Spleen (tissue), 7 donors: Measurements from ENCODE around the gene RPL18.

Experiments
- POLR2A ChIP-seq, 3 donors: fragments of 450-650 bp; IDR thresholded peaks; one replicate each; pipeline ENCODE4 v1.5.1; 2017; ENCODE audit warnings: antibody characterized with exemption in 3 of 3, mild to moderate bottlenecking in 1 of 3
- TF ChIP-seq, protein P1 (sequence below), 11 experiments: fragments of 200-600 bp in 7 of 11; fragments of 450-650 bp in 4 of 11; sonication (generic) in 4 of 11; IDR thresholded peaks in 8 of 11; conservative IDR thresholded peaks in 3 of 11; 1 replicate in 7 of 11; 2 replicates in 4 of 11; pipeline versions ENCODE4 v1.4.0 to v1.8.0; 2016 to 2021; ENCODE audit warnings: antibody characterized with exemption in 11 of 11, inconsistent platforms in 4 of 11, mild to moderate bottlenecking in 1 of 11
- donor health status: DM: no; HTN: no; CAD: no; lungs with moderate emphysema.
- donor health status: DM: no; HTN: no; CAD: no.
- donor health status: DM: no; HTN: no; CAD: no.

DNA sequence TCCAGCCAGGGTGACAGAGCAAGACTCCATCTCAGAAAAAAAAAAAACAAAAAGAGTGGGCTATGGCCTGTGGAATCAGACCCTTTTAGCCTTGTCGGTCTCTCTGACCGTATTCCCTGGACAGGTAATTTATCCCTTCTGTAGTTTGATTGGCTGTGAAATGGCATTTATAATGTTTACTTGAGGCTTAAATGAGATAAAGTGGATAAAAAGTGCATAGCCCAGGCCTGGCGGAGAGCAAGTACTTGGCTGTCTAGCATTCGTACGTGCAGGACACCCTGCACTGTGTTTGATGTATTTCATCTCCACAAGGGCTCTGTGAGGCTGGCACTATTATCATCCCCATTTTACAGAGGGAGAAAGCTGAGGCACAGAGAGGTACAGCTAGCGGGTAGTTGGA is 46.8 kb upstream of the RPL18 start:
- TF ChIP-seq POLR2A (IDR thresholded peaks at IDR 0.05): no peak
- TF ChIP-seq, protein P1, sequence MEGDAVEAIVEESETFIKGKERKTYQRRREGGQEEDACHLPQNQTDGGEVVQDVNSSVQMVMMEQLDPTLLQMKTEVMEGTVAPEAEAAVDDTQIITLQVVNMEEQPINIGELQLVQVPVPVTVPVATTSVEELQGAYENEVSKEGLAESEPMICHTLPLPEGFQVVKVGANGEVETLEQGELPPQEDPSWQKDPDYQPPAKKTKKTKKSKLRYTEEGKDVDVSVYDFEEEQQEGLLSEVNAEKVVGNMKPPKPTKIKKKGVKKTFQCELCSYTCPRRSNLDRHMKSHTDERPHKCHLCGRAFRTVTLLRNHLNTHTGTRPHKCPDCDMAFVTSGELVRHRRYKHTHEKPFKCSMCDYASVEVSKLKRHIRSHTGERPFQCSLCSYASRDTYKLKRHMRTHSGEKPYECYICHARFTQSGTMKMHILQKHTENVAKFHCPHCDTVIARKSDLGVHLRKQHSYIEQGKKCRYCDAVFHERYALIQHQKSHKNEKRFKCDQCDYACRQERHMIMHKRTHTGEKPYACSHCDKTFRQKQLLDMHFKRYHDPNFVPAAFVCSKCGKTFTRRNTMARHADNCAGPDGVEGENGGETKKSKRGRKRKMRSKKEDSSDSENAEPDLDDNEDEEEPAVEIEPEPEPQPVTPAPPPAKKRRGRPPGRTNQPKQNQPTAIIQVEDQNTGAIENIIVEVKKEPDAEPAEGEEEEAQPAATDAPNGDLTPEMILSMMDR (IDR thresholded peaks at IDR 0.05 in 8 of 11, conservative IDR thresholded peaks at IDR 0.05 in 3 of 11): no peak
